ENCODE data around the gene CD300LD.
"Not testable (repeated sequence)": the region's sequence is repeated elsewhere in the genome, so short reads cannot be mapped to it uniquely, and the experiment has no call there.

The CD300LD gene

GRCh38 chr17:74571621-74572270, 20.3 kb downstream of the CD300LD start:
- no peak for DNase-seq (ENCODE audit: low read depth)

- no peak for DNase-seq (ENCODE audit: low read depth)
These were observed 22.8 kb downstream of the CD300LD start for GRCh38 chr17:74569020-74570003.

- no peak for DNase-seq (ENCODE audit: low read depth)
These were observed 23.8 kb downstream of the CD300LD start for GRCh38 chr17:74568106-74568873.

- no peak for DNase-seq (ENCODE audit: low read depth)
These were observed 24.7 kb downstream of the CD300LD start, which contains the start of gene CD300H for GRCh38 chr17:74567397-74567796. Gene CD300H (minus strand): TSS chr17:74567509.

- no peak for DNase-seq (ENCODE audit: low read depth)
These were observed 25.8 kb downstream of the CD300LD start for GRCh38 chr17:74566132-74566753.

- DNase-seq (ENCODE audit: low read depth), result no peak
These were observed 27.0 kb downstream of the CD300LD start for GRCh38 chr17:74565126-74565525.

- DNase-seq (ENCODE audit: low read depth), result no peak
These were observed 28.7 kb downstream of the CD300LD start for GRCh38 chr17:74563358-74563757.

- no peak for DNase-seq (ENCODE audit: low read depth)
These were observed 30.5 kb downstream of the CD300LD start for GRCh38 chr17:74561586-74561985.

- no peak for DNase-seq (ENCODE audit: low read depth)
These were observed 33.1 kb downstream of the CD300LD start for GRCh38 chr17:74558882-74559519.

GRCh38 chr17:74558402-74558801, 33.7 kb downstream of the CD300LD start:
- DNase-seq (ENCODE audit: low read depth), result not testable (repeated sequence)

GRCh38 chr17:74555427-74555940, 36.6 kb downstream of the CD300LD start:
- DNase-seq (ENCODE audit: low read depth), result no peak

GRCh38 chr17:74554909-74555308, 37.2 kb downstream of the CD300LD start:
- no peak for DNase-seq (ENCODE audit: low read depth)

GRCh38 chr17:74552037-74552436, 40.0 kb downstream of the CD300LD start:
- DNase-seq (ENCODE audit: low read depth), result no peak

- no peak for DNase-seq (ENCODE audit: low read depth)
These were observed 41.5 kb downstream of the CD300LD start for GRCh38 chr17:74550602-74551001.

- DNase-seq (ENCODE audit: low read depth), result no peak
These were observed 42.7 kb downstream of the CD300LD start for GRCh38 chr17:74549343-74549742.

GRCh38 chr17:74547736-74548135, 44.3 kb downstream of the CD300LD start:
- DNase-seq (ENCODE audit: low read depth), result no peak

GRCh38 chr17:74547264-74547663, 44.8 kb downstream of the CD300LD start:
- no peak for DNase-seq (ENCODE audit: low read depth)

- DNase-seq (ENCODE audit: low read depth), result no peak
These were observed 45.5 kb downstream of the CD300LD start for GRCh38 chr17:74546586-74546985.

GRCh38 chr17:74545843-74546230, 46.2 kb downstream of the CD300LD start, which contains the start of gene CD300C:
Gene CD300C (minus strand): TSS chr17:74546115. CDS start chr17:74545782, 333 bp downstream.
- no peak for DNase-seq (ENCODE audit: low read depth)

- no peak for DNase-seq (ENCODE audit: low read depth)
These were observed 46.9 kb downstream of the CD300LD start for GRCh38 chr17:74544991-74545842.

All from stimulated activated CD8-positive, alpha-beta memory T cell treated with anti-CD3 and anti-CD28 coated beads, Interleukin-7, amount 100 ng/mL, for 24 hours (primary cell).